SK-N-MC (cell line): ENCODE results near the gene XIRP1.

Source experiments
- DNase-seq: peaks from one replicate; pipeline ENCODE4 v3.0.0-alpha.2; 2011; ENCODE audit warnings: low read depth, low spot score
- H3K27ac ChIP-seq: fragments of 200-600 bp; sonication (generic); 2 replicates; pipeline ENCODE4 v1.5.1; 2016; ENCODE audit warnings: mixed run types
- H3K36me3 ChIP-seq: fragments of 200-600 bp; sonication (generic); 2 replicates; pipeline ENCODE4 v1.6.1; 2017; ENCODE audit warnings: antibody characterized with exemption, low read length, mixed read lengths; ENCODE audit not compliant: insufficient read depth
- H3K4me3 ChIP-seq: fragments of 200-600 bp; sonication (generic); 2 replicates; pipeline ENCODE4 v1.5.1; 2016
- H3K9ac ChIP-seq: fragments of 200-600 bp; sonication (generic); 2 replicates; pipeline ENCODE4 v1.8.0; 2017; ENCODE audit warnings: mixed run types, mixed read lengths; ENCODE audit not compliant: insufficient read length
- H3K9me3 ChIP-seq: fragments of 200-600 bp; sonication (generic); 2 replicates; pipeline ENCODE4 v1.6.1; 2017; ENCODE audit warnings: low read depth, mild to moderate bottlenecking, antibody characterized with exemption, low read length, moderate library complexity, mixed read lengths
- EZH2 ChIP-seq: fragments of 200-600 bp; sonication (generic); IDR thresholded peaks from one replicate; pipeline ENCODE4 v1.6.1; 2017; ENCODE audit warnings: antibody characterized with exemption
- FOXP2 ChIP-seq: optimal IDR thresholded peaks from 2 replicates; pipeline ENCODE3; 2011; ENCODE audit warnings: mild to moderate bottlenecking, moderate library complexity; ENCODE audit not compliant: insufficient read depth; ENCODE audit errors: extremely low read length, control extremely low read depth
- POLR2AphosphoS5 ChIP-seq: IDR thresholded peaks from 2 replicates; pipeline ENCODE4 v1.6.1; 2012; ENCODE audit warnings: mild to moderate bottlenecking, low read depth, low read length, borderline replicate concordance

The XIRP1 gene

GRCh38 chr3:39212665-39213064 is 20.3 kb upstream of the XIRP1 start:
- Histone ChIP-seq H3K9me3 (no peaks in the 10 kb centered on the region), H3K4me3 (no peak overlapping the region), H3K36me3 (no peaks in the 10 kb centered on the region), H3K9ac (no peak overlapping the region), H3K27ac (no peak overlapping the region)
- no peak for DNase-seq
- no peak for TF ChIP-seq EZH2

GRCh38 chr3:39211332-39212130 is 19.1 kb upstream of the XIRP1 start:
- Histone ChIP-seq H3K36me3 (no peaks in the 10 kb centered on the region), H3K9ac (no peak overlapping the region), H3K9me3 (no peaks in the 10 kb centered on the region), H3K27ac (no peak overlapping the region), H3K4me3 (no peak overlapping the region)
- DNase-seq, result no peak
- TF ChIP-seq EZH2 (no peak), FOXP2 (no peak), POLR2AphosphoS5 (no peak)

GRCh38 chr3:39210078-39210477 is 17.7 kb upstream of the XIRP1 start:
- Histone ChIP-seq H3K4me3 (no peak overlapping the region), H3K36me3 (no peaks in the 10 kb centered on the region), H3K9ac (no peak overlapping the region), H3K27ac (no peak overlapping the region), H3K9me3 (no peaks in the 10 kb centered on the region)
- TF ChIP-seq FOXP2 (no peak), POLR2AphosphoS5 (no peak), EZH2 (no peak)
- DNase-seq, result no peak

- Histone ChIP-seq H3K9ac (no peak overlapping the region), H3K36me3 (no peaks in the 10 kb centered on the region), H3K4me3 (no peak overlapping the region), H3K9me3 (no peaks in the 10 kb centered on the region), H3K27ac (no peak overlapping the region)
- TF ChIP-seq POLR2AphosphoS5, result no peak
- TF ChIP-seq EZH2, result no peak
- TF ChIP-seq FOXP2, result no peak
- DNase-seq, result no peak
Observed at GRCh38 chr3:39209329-39209970, 17.1 kb upstream of the XIRP1 start.

- no peak for DNase-seq
- no peak overlapping the region for H3K4me3 ChIP-seq
- H3K27ac ChIP-seq, result no peak overlapping the region
- H3K9me3 ChIP-seq, result no peaks in the 10 kb centered on the region
- H3K9ac ChIP-seq, result no peak overlapping the region
- no peaks in the 10 kb centered on the region for H3K36me3 ChIP-seq
- no peak for TF ChIP-seq FOXP2
- TF ChIP-seq EZH2, result no peak
- no peak for TF ChIP-seq POLR2AphosphoS5
Observed at GRCh38 chr3:39208463-39209055, 16.2 kb upstream of the XIRP1 start.

DNA sequence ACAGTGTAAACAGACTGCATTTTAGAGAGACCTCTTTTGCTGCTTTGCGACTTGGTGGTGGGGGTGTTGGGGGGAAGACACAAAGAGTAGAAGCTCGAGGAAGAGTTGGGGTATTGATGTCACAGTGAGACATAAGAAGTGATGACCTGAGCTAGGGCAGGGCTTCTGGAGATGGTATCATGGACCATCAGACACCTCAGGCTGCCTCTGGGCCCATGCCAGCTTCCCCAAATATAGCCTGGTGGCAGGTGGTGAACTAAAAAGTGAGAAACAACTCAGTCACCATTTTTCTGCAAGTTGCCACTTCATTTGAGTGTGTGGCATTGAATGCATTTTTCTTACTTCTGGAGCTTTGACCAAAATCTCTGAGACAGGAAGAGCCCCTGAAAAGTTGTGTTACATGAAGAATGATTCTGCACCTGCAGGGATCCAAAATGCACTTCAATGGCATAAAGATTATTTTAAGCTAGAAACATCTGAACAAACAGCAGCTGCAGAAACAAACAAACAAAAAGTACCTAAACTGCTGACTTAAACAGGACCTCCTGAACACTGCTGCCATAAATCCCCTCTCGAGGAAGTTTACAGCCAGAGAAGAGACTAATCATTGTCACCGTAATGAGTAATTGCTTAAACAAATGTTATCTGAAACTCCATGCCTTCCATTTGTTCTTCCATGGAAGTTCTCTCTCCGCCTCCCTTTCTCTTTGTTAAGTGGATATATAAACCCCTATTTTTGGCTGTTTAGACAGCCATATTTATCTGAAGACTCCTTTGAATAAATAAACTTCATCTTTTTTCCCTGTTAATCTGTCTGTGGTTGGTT is 15.2 kb upstream of the XIRP1 start:
- Histone ChIP-seq H3K4me3 (no peak overlapping the region), H3K27ac (no peak overlapping the region), H3K9ac (no peak overlapping the region), H3K36me3 (no peaks in the 10 kb centered on the region), H3K9me3 (no peaks in the 10 kb centered on the region)
- TF ChIP-seq FOXP2 (no peak), EZH2 (no peak), POLR2AphosphoS5 (no peak)
- no peak for DNase-seq

GRCh38 chr3:39205919-39206516 is 13.6 kb upstream of the XIRP1 start:
- Histone ChIP-seq H3K9me3 (no peaks in the 10 kb centered on the region), H3K27ac (no peak overlapping the region), H3K4me3 (no peak overlapping the region), H3K9ac (no peak overlapping the region), H3K36me3 (no peaks in the 10 kb centered on the region)
- no peak for DNase-seq
- TF ChIP-seq POLR2AphosphoS5, result no peak
- TF ChIP-seq EZH2, result no peak
- TF ChIP-seq FOXP2, result no peak

- Histone ChIP-seq H3K9ac (no peak overlapping the region), H3K9me3 (no peaks in the 10 kb centered on the region), H3K4me3 (no peak overlapping the region), H3K36me3 (no peaks in the 10 kb centered on the region), H3K27ac (no peak overlapping the region)
- no peak for DNase-seq
- TF ChIP-seq FOXP2, result no peak
- no peak for TF ChIP-seq POLR2AphosphoS5
- TF ChIP-seq EZH2, result no peak
Observed at GRCh38 chr3:39205131-39205530, 12.7 kb upstream of the XIRP1 start.
